ENCODE measurements around the gene ANO10. TPM values are rescaled to one million over a fixed set of nuclear protein-coding genes. Genes with fewer than 3 reads are reported as not detected.
"Not testable (repeated sequence)": the region's sequence is repeated elsewhere in the genome, so short reads cannot be mapped to it uniquely, and the experiment has no call there.

ANO10 gene
- total RNA-seq, 1 experiment from 2014 or later, result 32.6 TPM

DNA sequence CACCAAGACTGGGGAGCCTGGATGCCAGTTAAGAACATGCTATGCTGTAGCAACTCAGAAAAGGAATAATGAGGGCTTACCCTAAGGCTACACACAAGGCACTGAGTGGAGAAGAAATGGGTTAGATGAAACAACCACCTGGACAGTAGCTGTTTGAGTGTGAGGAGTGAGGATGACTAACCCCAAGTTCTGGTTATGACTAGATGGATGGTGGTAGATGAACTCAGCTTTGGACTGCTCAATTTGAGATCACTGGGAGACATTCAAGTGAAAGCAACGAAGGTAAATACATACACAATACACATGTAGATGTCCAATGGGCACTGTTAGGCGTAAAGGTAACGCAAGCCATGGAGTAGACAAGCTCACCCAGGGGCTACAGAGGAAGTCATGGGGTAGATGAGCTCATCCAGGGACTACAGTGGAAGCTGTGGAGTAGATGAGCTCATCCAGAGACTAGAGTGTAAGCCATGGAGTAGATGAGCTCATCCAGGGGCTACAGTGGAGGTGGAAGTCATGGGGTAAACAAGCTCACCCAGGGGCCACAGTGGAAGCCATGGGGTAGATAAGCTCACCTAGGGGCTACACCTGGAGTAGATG, 98.3 kb downstream of the ANO10 start:
- no peak for DNase-seq
- Histone ChIP-seq H3K4me2 (no peak overlapping the region), H3K4me3 (no peak overlapping the region), H4K20me1 (ENCODE audit: insufficient read depth) (no peaks in the 10 kb centered on the region), H3K9me3 (ENCODE audit: insufficient read depth, low read depth) (peaks cover 10% of the 10 kb centered on the region), H3K27me3 (ENCODE audit: insufficient read depth, low read depth) (no peaks in the 10 kb centered on the region), H2AFZ (no peak overlapping the region), H3F3A (ENCODE audit: insufficient read depth, low read depth) (no peaks in the 10 kb centered on the region), H3K79me2 (ENCODE audit: low read depth) (no peaks in the 10 kb centered on the region), H3K9me2 (ENCODE audit: insufficient read depth) (no peaks in the 10 kb centered on the region), H3K27ac (no peak overlapping the region), H3K4me1 (replicated peaks; ENCODE audit: insufficient read depth) (no peaks in the 10 kb centered on the region), H3K36me3 (ENCODE audit: low read depth) (no peaks in the 10 kb centered on the region)
- TF ChIP-seq CTCF (conservative IDR thresholded peaks at IDR 0.05), result no peak
- no peak for TF ChIP-seq EZH2 (IDR thresholded peaks at IDR 0.05; ENCODE audit: low read depth)
- BruUV-seq (replicated peaks), result no TSS peak
- ChIA-PET POLR2A (ENCODE audit: unreplicated experiment) (no interaction called here), CTCF (no interaction called here)
- intact Hi-C loops (cut with micrococcal nuclease; ENCODE audit: unreplicated experiment), result no loop called here

DNA sequence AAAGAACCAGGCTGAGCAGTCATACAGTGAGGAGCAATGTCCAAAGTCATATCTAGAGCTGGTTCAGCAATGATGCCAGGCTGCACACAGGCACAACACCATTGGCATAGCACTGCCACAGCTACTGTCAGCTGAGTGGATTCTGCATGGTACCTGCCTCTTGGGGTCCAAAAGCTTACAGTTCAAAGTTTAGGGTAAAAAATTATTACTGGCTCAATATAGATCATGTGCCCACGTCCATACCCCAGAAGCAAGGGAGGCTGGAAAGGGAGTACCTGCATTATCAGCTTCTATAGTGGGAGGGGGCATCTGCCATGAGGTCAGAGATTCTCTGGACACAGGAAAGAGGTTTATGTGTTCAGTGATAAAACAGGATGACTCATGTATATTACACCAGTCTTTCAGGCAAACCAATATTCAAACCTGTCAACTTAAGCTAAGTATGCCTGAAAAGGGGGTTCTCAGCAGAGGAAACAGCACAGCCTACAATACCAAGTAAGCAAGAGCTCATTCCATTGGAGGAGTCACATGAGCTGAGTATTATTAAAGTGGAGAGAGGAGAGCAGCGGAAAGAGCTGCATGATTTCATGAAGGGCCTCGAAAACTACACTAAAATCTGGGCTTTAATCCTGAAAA, 99.0 kb downstream of the ANO10 start:
- CTCF ChIA-PET, result no interaction called here
- H2AFZ ChIP-seq, result no peak overlapping the region
- no peaks in the 10 kb centered on the region for H4K20me1 ChIP-seq (ENCODE audit: insufficient read depth)
- no peak overlapping the region for H3K4me3 ChIP-seq
- DNase-seq, result no peak
- no peaks in the 10 kb centered on the region for H3F3A ChIP-seq (ENCODE audit: insufficient read depth, low read depth)
- no peaks in the 10 kb centered on the region for H3K36me3 ChIP-seq (ENCODE audit: low read depth)
- peaks cover 10% of the 10 kb centered on the region for H3K9me3 ChIP-seq (ENCODE audit: insufficient read depth, low read depth)
- H3K9me2 ChIP-seq (ENCODE audit: insufficient read depth), result no peaks in the 10 kb centered on the region
- no peak overlapping the region for H3K27ac ChIP-seq
- no peak for TF ChIP-seq CTCF (conservative IDR thresholded peaks at IDR 0.05)
- no peak for TF ChIP-seq EZH2 (IDR thresholded peaks at IDR 0.05; ENCODE audit: low read depth)
- POLR2A ChIA-PET (ENCODE audit: unreplicated experiment), result no interaction called here
- H3K4me2 ChIP-seq, result no peak overlapping the region
- no TSS peak for BruUV-seq (replicated peaks)
- intact Hi-C loops (cut with micrococcal nuclease; ENCODE audit: unreplicated experiment), result no loop called here
- no peaks in the 10 kb centered on the region for H3K79me2 ChIP-seq (ENCODE audit: low read depth)
- no peaks in the 10 kb centered on the region for H3K27me3 ChIP-seq (ENCODE audit: insufficient read depth, low read depth)
- H3K4me1 ChIP-seq (replicated peaks; ENCODE audit: insufficient read depth), result no peaks in the 10 kb centered on the region

DNA sequence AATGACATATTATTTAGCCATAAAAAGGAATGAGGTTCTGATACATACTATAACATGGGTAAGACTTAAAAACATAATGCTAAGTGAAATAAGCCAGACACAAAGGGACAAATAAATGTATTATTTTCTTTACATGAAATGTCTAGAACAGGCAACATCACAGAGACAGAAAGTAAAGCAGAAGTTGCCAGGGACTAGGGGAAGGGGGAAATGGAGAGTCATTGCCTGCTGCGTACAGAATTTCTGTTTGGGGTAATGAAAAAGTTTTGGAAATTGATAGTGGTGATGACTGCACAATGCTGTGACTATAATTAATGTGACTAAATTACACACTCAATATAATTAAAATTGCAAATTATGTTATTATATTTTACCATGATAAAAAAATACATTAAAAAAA, 99.9 kb downstream of the ANO10 start:
- Histone ChIP-seq H3K36me3 (ENCODE audit: low read depth) (no peaks in the 10 kb centered on the region), H3K27me3 (ENCODE audit: insufficient read depth, low read depth) (no peaks in the 10 kb centered on the region), H2AFZ (no peak overlapping the region), H3K4me1 (replicated peaks; ENCODE audit: insufficient read depth) (no peaks in the 10 kb centered on the region), H3K79me2 (ENCODE audit: low read depth) (no peaks in the 10 kb centered on the region), H3F3A (ENCODE audit: insufficient read depth, low read depth) (no peaks in the 10 kb centered on the region), H3K9me2 (ENCODE audit: insufficient read depth) (no peaks in the 10 kb centered on the region), H3K27ac (no peak overlapping the region), H3K9me3 (ENCODE audit: insufficient read depth, low read depth) (peaks cover 10% of the 10 kb centered on the region), H3K4me2 (no peak overlapping the region), H3K4me3 (no peak overlapping the region), H4K20me1 (ENCODE audit: insufficient read depth) (no peaks in the 10 kb centered on the region)
- intact Hi-C loops (cut with micrococcal nuclease; ENCODE audit: unreplicated experiment), result no loop called here
- BruUV-seq (replicated peaks), result no TSS peak
- DNase-seq, result no peak
- TF ChIP-seq CTCF (conservative IDR thresholded peaks at IDR 0.05), result no peak
- TF ChIP-seq EZH2 (IDR thresholded peaks at IDR 0.05; ENCODE audit: low read depth), result no peak
- ChIA-PET CTCF (no interaction called here), POLR2A (ENCODE audit: unreplicated experiment) (no interaction called here)

DNA sequence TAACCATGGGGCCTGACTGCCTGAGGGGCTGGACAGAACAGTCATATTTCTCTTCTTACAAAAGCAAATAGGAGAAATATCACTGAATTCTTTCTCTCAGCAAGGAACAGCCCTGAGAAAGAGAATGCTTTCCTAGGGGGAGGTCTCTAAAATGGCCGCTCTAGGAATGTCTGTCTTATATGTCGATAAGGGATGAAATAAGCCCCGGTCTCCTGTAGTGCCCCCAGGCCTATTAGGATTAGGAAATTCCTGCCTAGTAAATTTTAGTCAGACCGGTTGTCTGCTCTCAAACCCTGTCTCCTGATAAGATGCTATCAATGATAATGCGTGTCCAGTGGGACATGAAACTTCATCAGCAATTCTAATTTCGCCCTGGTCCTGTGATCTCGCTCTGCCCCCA, 103.3 kb downstream of the ANO10 start:
- POLR2A ChIA-PET (ENCODE audit: unreplicated experiment); intact Hi-C loops (cut with micrococcal nuclease; ENCODE audit: unreplicated experiment); H4K20me1 ChIP-seq (ENCODE audit: insufficient read depth); H3F3A ChIP-seq (ENCODE audit: insufficient read depth, low read depth); H3K4me3 ChIP-seq; H3K36me3 ChIP-seq (ENCODE audit: low read depth); CTCF ChIA-PET; H3K9me2 ChIP-seq (ENCODE audit: insufficient read depth); H2AFZ ChIP-seq; BruUV-seq (replicated peaks); H3K79me2 ChIP-seq (ENCODE audit: low read depth); H3K27ac ChIP-seq; H3K27me3 ChIP-seq (ENCODE audit: insufficient read depth, low read depth); H3K4me1 ChIP-seq (replicated peaks; ENCODE audit: insufficient read depth); DNase-seq; H3K4me2 ChIP-seq: not testable (repeated sequence)
- peaks cover 10% of the 10 kb centered on the region for H3K9me3 ChIP-seq (ENCODE audit: insufficient read depth, low read depth)

All from PC-9 (cell line).